SIG-M5 treated with dmso at 0.1 percent for 504 hours (cell line): Measurements from ENCODE around the gene SNAP25.

Experiments
- DNase-seq: peaks from one replicate; lab custom pipeline; 2025; ENCODE audit not compliant: unreplicated experiment; lab: John Stamatoyannopoulos, UW

SNAP25 gene

DNA sequence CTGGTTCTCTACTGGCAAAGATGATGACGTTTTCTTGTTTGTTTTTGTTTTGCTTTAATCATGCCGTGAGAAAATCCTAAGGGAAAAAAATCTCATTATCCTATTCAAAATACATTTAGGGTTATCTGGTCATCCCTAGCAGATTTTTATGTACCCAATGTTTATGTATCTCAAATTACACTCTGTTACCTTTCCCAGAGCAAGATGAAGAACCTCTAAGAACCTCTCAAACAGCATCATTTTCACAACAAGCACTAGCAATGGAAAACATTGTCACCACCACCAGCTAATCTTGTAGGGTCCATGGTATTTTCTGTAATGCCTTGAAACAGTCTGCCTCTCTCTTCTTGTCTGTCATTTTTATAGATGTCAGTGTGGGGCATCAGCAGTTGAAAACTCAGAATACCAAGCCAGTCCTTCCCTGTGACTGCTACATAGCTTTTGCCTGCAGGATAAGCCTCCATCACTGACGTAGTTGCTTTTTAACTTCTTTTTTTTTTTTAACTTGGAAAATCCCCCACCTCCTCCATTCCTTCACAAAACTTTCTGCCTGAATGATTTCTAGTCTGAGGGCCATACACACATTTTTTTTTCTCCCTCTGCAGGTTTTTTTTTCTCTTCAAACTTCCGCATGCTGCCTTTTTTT lies 2.4 kb upstream of the SNAP25 start:
- DNase-seq, result no peak

DNA sequence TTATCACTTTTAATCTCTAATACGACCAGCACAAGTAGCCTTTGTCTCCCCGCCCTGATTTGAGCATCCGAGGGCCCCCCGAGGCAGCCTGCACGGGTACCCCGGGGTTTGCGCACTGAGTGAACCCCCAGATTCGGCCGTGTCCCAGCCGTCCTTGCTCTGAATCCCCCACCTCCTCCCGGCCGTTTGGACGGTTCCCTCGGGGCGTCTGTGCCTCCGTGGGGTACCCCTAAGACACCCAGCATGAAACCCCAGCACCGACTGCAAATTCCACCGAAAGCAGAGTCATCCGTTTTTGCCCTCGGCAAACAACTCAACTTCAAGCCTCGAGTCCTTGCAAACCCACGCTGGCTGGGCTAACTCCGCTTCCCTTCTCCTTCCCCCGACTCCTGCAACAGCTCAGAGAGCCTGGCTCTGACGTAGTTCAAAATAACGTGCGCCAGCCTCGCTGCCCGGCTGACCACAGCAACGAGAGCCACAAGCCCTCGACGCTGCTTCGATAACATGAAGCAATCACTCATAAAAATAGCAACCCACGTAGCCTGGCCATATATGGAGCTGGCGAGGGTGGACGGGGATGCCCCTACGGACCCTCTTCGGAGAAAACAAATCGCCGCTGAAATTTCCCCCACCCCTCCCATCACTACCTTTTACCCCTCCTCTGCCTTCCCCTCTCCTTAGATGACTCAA lies 764 bp upstream of the SNAP25 start:
- no peak for DNase-seq

DNA sequence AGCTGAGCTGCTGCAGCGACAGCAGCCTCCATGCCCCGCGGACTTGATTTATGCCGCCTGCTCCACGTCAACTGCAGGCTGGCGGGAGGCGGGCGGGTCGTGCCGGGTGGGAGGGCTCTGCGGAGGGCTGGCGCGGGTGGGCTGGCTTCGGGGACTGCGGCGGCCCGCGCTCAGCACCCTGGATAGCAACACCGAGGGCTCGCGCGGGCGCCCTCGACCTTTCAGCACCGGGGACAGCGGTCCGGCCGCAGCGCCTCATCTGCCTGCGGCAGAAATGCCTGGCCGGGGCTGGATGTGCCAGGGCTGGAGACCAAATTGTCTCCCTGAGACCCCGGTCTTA lies 792 bp downstream of the SNAP25 start:
- peak; percentile 50 for DNase-seq

DNA sequence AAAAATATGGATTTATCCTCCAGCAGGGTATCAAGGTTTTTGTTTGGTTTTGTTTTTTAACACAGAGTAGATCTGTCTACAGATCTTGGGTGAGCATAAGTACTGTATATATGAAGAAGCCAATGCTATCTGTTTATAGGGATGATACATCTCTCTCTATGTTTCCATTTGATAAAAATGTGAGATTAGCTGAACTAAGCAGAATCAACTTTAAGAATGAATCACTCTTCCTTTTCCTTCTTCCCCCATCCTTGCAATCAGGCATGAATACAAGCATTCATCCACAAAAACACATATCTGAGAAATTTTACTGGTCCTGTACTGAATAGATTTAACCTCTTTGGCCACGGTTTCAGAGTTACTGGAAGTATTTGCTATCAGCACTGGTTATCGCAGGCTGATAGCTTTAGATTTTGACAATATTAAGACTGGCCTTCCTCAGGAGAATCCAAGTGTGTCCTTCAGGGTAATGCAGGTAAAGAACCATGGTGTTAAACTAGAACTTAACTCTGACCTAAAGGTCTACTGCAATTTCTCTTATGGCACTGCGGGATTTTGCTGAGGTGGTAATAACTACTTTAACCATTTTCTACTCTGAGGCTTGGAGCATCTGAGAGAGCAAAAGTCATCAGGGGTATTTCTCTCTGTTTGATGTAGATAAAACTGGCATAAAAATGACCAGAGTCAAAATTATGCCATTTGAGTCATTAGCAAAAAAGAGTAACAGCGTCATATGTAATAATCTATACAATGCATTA lies 1.5 kb downstream of the SNAP25 start:
- no peak for DNase-seq

DNA sequence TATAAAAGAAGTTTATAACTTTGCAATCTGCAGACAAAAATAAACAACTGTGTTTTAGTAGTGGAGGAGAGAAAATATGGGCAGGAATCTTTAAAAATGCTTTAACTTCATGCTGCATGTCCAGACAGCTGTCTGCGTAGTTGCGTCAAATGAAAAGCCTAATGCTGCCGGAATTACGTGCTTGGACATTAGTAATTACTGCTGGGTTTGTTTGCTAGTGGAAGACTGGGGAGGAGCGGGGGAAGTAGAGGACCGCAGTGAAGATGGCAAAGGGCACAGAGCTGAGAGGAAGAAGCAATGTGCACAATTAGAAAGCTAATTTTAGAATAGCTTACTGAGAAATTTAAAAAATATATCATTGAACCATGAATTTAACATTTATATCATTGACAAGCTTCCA lies 2.4 kb downstream of the SNAP25 start:
- no peak for DNase-seq

DNA sequence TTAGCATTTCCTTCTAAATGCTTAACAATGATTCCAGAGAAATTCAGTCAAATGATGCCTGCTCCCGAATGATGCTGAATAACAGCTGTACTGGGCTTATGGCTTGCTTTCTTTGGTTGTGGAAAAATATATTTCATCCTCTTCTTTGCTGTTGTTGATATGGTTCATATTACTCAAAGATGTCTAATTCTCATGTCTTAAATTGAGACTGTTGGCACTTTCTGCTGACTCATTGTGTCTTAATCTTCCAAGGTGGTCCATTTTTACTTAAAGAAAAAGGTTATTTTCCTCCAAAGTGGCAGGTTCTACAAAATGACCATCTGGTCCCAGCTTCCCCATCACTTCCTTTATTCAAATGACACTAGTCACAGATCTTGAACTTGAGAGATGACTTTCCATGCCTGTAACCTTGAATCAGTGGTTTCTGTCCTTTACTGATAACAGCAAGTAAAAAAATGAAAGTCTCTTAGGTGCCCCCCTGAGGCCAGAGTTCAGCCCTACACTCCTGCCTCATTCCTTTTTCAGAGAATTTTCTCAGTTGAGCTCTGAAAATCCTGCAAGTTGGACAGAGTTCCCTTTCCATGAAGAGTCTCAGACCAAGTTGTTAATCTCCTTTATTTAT lies 6.9 kb downstream of the SNAP25 start:
- no peak for DNase-seq

DNA sequence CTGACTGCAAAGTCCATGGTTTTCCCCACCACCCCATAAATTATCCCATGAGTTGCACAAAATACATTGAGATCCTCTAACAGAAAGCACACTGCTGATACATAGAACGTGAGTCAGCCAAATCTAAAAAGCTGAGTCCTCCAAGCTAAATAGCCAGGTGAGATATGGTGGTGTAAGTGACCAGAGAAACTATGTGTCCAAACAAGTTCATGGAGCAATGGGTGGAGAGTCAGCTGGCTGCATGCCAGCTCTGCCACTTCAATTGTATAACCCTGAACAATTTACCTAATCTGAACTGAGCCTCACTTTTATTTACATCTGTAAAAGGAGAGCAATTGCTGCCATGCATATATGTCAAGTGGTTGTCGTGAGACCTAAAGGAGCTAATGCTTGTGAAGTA lies 9.7 kb downstream of the SNAP25 start:
- no peak for DNase-seq

DNA sequence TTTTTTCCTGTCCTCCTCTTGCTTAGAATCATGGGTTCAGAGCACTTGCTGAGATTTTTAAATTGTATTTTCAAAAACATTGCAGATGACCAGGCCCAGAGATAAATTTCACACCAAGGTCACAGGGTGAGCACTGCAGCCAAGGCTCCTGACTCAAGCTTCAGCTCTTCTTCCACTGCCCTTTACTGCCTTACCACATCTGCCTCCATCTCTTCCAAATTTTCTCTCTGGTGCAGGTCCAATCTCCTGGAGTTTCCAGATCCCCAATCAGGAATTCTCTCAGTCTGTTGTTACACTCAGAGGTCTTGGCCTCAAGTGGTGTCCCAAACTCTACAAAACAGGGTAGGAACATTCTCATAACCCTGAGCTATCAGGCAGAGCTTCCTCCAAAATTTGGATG lies 12.7 kb downstream of the SNAP25 start:
- no peak for DNase-seq

DNA sequence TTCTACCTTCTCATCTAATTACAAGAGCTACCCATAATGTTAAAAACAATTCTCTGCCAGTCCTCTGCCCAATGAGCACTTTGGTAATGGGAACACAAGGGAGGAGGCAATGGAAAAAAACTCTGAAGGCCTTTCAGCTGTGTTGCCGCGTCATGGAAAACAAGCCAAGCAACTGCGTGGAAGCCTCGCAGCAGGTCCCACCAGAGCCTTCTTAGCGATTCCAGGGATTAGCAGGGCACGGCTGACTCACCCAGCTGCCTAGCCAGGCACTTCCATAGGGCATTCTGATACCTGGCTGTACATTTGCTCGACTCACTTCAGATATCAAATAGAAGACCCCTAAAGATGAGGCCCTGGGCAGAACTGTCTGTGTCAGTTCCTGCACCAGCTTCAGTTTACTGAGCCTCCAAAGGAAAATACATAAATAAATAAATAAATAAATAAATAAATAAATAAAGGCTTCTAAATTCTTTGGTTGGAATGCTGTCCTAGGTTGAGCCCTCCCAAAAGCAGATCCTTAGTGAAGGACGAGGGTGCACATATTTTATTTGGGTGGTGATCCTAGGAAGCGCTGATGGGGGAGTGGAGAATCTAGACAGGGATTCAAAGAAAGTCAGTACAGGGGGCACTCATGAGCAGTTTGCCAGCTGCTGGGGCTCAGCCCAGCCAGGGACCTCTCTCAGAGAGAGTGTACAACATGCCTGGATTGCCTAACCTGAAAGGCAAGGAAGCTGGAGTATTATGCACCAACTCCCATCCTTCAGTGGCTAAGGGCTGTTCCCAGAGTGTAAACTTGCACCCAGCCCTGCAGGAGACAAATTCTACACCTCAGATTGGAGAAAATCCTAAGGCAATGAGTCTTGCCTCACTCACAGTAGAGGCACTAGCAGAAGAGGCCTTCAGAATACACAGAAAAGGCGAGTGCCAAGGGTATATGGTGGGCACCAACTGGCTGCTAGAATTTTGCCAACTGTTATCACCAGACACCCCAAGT lies 18.2 kb downstream of the SNAP25 start:
- no peak for DNase-seq

DNA sequence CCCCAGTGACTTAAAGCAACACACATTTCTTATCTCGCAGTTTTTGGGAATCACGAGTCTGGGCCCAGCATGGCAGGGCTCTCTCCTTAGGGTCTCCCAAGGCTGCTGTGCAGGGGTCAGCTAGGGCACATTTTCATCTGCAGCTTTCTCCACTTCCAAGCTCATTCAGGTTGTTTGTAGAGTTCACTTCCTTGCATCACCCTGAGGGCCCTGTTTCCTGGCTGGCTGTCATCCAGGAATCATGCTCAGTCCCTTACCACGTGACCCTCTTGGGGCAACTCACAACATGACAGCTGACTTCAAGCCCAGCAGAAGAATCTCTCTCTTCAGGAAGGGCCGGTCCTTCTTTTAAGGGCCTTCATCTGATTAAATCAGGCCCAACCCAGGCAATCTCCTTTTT lies 21.3 kb downstream of the SNAP25 start:
- peak; percentile 34 for DNase-seq

DNA sequence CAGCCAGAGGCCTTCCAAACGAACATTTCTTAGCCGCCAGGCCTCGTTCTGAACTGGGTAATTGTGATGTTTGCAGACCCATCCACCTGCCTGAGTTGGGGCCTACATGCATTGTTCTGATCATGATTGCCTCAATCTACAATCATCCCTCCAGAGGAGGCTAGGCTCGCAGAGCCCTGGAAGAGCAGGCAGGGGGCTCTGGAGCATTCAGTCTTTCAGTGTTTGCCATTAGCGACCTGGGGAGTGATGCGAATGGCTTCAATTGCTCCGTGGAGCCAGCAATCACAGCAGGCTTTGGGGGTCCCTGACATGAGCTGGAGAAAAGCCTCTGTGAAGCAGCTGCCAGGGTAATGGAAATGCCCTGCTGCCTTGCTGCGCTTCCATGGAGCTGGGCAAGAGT lies 22.0 kb downstream of the SNAP25 start:
- no peak for DNase-seq

DNA sequence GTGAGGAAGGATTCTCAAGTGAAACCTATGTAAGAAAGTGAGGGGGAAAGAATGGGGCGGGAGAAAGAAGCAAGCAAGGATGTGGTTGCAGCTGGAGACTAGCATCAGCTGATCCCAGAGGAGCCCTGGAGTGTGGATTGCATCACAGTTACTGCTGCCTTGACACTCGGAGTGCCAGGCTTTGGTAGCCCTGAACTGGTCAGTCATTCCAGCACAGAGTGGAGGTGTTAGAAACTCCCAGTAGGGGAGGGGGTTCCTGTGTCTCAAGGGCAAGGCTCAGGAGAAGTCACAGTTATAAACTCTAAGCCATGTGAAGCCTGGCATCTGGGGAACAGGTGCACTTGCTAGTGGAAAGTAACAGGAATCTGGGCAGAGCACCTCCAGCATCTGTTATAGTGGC lies 23.5 kb downstream of the SNAP25 start:
- no peak for DNase-seq

DNA sequence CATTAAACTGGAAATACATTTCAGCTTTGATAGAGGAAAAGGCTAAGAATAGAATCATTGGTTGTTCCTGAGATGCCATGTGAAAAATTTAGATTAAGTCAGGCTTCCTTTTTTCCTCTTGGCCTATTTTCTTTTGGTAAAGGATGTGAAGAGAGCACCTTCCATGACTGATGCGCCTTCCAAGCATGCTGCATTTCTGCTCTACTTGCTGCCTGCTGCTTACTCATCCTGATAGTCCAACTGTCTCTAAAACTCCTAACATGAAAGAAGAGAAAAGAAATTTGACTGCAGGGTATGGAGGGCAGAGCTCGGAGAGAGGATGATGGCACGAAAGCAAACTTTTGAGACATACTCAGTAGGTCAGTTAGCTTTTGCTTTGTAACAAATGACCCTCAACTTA lies 28.8 kb downstream of the SNAP25 start:
- no peak for DNase-seq

DNA sequence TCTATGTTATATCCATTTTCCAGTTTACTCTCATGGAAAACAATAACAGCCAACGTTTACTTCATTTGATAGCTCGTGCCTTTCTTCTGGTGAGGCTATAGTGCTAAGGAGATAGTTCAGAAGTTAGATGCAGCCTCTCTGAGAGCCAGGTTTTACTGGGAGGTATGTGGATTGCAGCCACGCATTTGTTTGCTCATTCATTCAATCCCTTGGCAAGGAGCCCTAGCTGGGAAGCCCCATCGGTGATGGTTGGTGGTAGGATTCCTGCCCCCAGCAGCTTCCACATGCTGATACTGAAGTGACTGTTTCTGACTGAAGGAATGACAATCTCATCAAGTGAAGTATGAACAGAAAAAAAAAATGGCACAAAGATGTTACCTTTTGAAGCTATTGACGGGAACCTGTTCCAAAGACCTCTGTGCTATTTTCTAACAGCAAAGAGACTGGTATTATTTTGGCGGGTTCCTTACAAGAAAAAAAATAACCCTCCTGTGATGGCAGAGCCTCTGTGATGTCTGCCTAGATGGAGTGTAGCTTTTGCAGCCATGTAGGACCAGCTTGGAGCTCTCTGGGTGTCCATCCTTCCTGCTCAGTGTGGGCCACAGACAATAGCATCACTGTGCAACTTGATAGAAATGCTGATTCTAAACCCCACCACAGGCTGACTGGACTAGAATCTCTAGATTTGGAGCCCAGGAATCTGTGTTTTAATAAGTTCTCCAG lies 30.6 kb downstream of the SNAP25 start:
- DNase-seq, result no peak

DNA sequence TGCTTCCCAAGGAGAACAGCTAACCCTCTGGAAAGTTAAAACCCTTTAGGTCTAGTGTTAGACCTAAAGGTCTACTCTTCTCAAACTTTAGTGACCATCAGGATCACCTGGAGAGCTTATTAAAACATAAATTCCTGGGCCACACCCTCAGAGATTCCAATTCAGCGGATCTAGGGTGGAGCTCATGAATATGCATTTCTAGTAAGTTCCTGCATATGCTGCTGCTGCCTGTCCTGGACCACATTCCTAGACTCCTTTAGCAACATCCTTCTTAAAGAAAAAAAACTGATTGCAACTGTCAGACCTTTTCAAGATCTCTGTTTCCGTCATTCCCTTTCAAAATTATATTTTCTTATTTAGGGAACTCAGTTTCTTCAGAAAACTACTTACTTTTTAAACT lies 31.2 kb downstream of the SNAP25 start:
- no peak for DNase-seq

DNA sequence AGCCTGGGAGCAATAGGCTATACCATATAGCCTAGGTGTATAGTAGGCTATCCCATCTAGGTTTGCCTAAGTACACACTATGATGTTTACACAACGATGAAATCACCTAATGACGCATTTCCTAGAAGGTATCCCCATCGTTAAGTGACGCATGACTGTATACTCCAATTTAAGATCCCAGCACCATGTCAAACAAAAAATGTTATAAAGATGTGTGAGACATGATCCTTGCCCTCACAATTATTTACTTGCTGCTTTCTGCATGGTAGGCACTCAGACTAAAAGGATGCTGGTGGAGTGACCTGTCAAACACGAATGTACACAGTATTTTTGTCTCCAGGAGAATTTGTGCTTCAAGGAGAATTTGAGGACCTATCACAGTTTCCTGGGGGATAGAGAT lies 32.3 kb downstream of the SNAP25 start:
- peak; percentile 68 for DNase-seq

DNA sequence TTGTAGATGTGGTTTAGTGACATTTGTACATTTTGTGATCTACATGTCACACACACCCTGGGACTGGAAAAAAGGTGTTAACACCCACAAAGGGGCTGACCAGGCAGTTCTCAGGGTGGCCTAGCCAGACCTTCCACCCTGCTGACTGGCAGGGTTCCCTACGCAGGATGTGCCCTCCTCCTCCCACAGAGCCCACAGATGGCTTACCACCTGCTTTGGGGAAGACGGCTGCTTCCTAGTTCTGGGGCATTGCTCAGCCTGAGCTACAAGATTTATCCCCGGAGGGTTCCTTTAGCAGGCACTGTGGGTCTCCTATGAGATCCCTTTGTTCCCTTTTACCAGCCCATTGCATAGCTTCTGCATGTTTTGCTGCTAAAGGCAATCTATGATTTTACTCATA lies 35.1 kb downstream of the SNAP25 start:
- no peak for DNase-seq

DNA sequence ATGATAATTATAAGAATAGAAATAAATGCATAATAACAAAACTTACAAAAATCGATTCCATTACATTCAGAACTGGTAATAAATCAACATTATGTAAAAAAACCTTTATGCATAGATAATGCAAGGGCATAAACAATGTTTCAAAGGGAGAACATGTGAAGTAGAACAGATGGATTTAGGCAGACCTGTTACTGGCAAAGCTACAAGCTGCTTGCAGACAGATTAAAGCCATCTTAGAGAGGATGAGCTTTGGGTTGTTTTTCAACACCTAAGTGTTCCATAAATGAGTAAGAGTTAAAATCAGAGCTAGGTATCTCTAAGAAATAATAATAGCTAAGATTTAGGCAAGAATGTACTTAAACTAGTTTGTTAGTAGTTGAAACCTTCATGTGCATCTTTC lies 37.2 kb downstream of the SNAP25 start:
- DNase-seq, result no peak

DNA sequence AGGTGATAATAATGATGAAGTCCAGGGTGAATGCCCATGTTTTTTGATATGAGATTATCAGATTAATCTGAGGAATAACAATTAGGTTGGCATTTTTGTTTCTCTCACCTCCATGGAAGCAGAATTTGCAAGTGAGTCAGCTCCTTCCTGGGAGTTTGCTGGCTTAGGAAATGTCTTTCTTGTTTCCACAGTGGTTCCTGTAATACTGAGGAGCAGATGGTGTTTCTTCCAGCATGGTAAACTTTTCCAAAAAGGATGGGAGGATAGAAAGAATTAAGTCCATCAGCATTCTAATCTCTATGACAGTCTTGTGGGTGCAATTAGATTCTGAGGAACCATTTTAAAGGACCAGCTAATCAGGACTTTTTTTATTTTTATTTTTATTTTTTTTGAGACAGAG lies 40.5 kb downstream of the SNAP25 start:
- DNase-seq, result no peak

DNA sequence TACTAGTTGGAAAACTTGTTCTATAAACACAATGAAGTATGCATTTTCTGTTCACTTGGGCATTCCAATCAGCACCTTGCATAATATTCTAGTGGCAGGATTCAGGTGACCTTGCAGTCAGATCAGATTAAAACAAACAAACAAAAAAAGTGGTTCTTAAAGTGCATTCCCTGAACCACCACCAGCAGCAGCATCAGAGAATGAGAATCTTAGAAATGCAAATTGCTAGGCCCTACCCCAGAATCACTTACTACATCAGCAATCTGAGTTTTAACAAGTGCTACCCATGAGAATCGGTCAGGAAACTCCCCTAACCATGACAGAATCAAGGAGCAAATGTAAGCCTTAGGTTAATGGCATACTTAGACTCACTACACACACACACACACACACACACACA lies 41.7 kb downstream of the SNAP25 start:
- peak; percentile 4 for DNase-seq
